HEK293 (cell line): Measurements from ENCODE around the gene DDX23.
A peak's percentile ranks its signal among the peaks of the same experiment; 100 is the strongest.

Experiments used
- FEZF1 ChIP-seq: fragments of 450-650 bp; formaldehyde crosslinking; IDR thresholded peaks from 2 replicates; pipeline ENCODE4 v1.5.1; 2016; ENCODE audit warnings: missing biosample characterization, missing genetic modification characterization
- GLIS1 ChIP-seq: fragments of 450-650 bp; formaldehyde crosslinking; IDR thresholded peaks from 2 replicates; pipeline ENCODE4 v1.5.1; 2016; ENCODE audit warnings: missing biosample characterization, missing genetic modification characterization
- IKZF3 ChIP-seq: fragments of 450-650 bp; IDR thresholded peaks from 2 replicates; pipeline ENCODE4 v1.5.0; 2018; ENCODE audit warnings: missing biosample characterization, mild to moderate bottlenecking, missing genetic modification characterization, moderate library complexity
- KLF9 ChIP-seq: fragments of 450-650 bp; formaldehyde crosslinking; IDR thresholded peaks from 2 replicates; pipeline ENCODE4 v1.5.1; 2016; ENCODE audit warnings: missing biosample characterization, missing genetic modification characterization, low read depth
- REST ChIP-seq: fragments of 450-650 bp; formaldehyde crosslinking; IDR thresholded peaks from 2 replicates; pipeline ENCODE4 v1.5.1; 2016; ENCODE audit warnings: missing biosample characterization, missing genetic modification characterization
- SETDB1 ChIP-seq: IDR thresholded peaks from one replicate; pipeline ENCODE4 v1.6.1; 2017; ENCODE audit warnings: mild to moderate bottlenecking, low read length, moderate library complexity, mixed read lengths; ENCODE audit not compliant: insufficient read length
- SP3 ChIP-seq: fragments of 450-650 bp; formaldehyde crosslinking; IDR thresholded peaks from 2 replicates; pipeline ENCODE4 v1.5.1; 2016; ENCODE audit warnings: missing biosample characterization, missing genetic modification characterization
- ZBTB20 ChIP-seq: fragments of 450-650 bp; formaldehyde crosslinking; IDR thresholded peaks from 2 replicates; pipeline ENCODE4 v1.5.1; 2016; ENCODE audit warnings: missing biosample characterization, missing genetic modification characterization
- ZBTB44 ChIP-seq: fragments of 450-650 bp; IDR thresholded peaks from 2 replicates; pipeline ENCODE4 v1.5.1; 2018; ENCODE audit warnings: missing biosample characterization, mild to moderate bottlenecking, missing genetic modification characterization
- ZFHX2 ChIP-seq: fragments of 450-650 bp; formaldehyde crosslinking; conservative IDR thresholded peaks from 2 replicates; pipeline ENCODE4 v1.5.1; 2016; ENCODE audit warnings: missing biosample characterization, missing genetic modification characterization
- ZNF10 ChIP-seq: fragments of 450-650 bp; formaldehyde crosslinking; IDR thresholded peaks from 2 replicates; pipeline ENCODE4 v1.5.1; 2017; ENCODE audit warnings: missing biosample characterization, missing genetic modification characterization
- ZNF132 ChIP-seq: fragments of 450-650 bp; formaldehyde crosslinking; IDR thresholded peaks from 2 replicates; pipeline ENCODE4 v1.5.1; 2017; ENCODE audit warnings: missing biosample characterization, missing genetic modification characterization, borderline replicate concordance
- ZNF16 ChIP-seq: fragments of 450-650 bp; formaldehyde crosslinking; IDR thresholded peaks from 2 replicates; pipeline ENCODE4 v1.5.1; 2016; ENCODE audit warnings: low read depth, missing biosample characterization, missing genetic modification characterization
- ZNF184 ChIP-seq: fragments of 450-650 bp; IDR thresholded peaks from 2 replicates; pipeline ENCODE4 v1.5.1; 2018; ENCODE audit warnings: missing biosample characterization, mild to moderate bottlenecking, missing genetic modification characterization
- ZNF2 ChIP-seq: fragments of 450-650 bp; formaldehyde crosslinking; IDR thresholded peaks from 2 replicates; pipeline ENCODE4 v1.5.1; 2016; ENCODE audit warnings: missing biosample characterization, missing genetic modification characterization
- ZNF302 ChIP-seq: fragments of 450-650 bp; formaldehyde crosslinking; IDR thresholded peaks from 2 replicates; pipeline ENCODE4 v1.5.1; 2016; ENCODE audit warnings: missing biosample characterization, missing genetic modification characterization, low read depth
- ZNF335 ChIP-seq: fragments of 450-650 bp; formaldehyde crosslinking; conservative IDR thresholded peaks from 2 replicates; pipeline ENCODE4 v1.5.1; 2016; ENCODE audit warnings: missing biosample characterization, missing genetic modification characterization
- ZNF37A ChIP-seq: fragments of 450-650 bp; IDR thresholded peaks from 2 replicates; pipeline ENCODE4 v1.5.1; 2018; ENCODE audit warnings: missing biosample characterization, missing genetic modification characterization
- ZNF449 ChIP-seq: fragments of 450-650 bp; formaldehyde crosslinking; IDR thresholded peaks from 2 replicates; pipeline ENCODE4 v1.5.1; 2017; ENCODE audit warnings: missing biosample characterization, mild to moderate bottlenecking, missing genetic modification characterization, moderate library complexity
- ZNF529 ChIP-seq: fragments of 450-650 bp; formaldehyde crosslinking; IDR thresholded peaks from 2 replicates; pipeline ENCODE4 v1.5.1; 2017; ENCODE audit warnings: missing genetic modification characterization, missing biosample characterization; ENCODE audit not compliant: insufficient replicate concordance
- ZNF571 ChIP-seq: fragments of 450-650 bp; formaldehyde crosslinking; IDR thresholded peaks from 2 replicates; pipeline ENCODE4 v1.5.0; 2017; ENCODE audit warnings: missing biosample characterization, missing genetic modification characterization
- ZNF600 ChIP-seq: fragments of 450-650 bp; formaldehyde crosslinking; IDR thresholded peaks from 2 replicates; pipeline ENCODE4 v1.5.1; 2016; ENCODE audit warnings: missing biosample characterization, missing genetic modification characterization
- ZNF747 ChIP-seq: fragments of 450-650 bp; formaldehyde crosslinking; IDR thresholded peaks from 2 replicates; pipeline ENCODE4 v1.5.1; 2016; ENCODE audit warnings: missing biosample characterization, missing genetic modification characterization
- ZNF76 ChIP-seq: fragments of 450-650 bp; formaldehyde crosslinking; IDR thresholded peaks from 2 replicates; pipeline ENCODE4; 2016; ENCODE audit warnings: low read depth, missing biosample characterization, missing genetic modification characterization, borderline replicate concordance
- ZNF776 ChIP-seq: fragments of 450-650 bp; formaldehyde crosslinking; IDR thresholded peaks from 2 replicates; pipeline ENCODE4 v1.5.0; 2017; ENCODE audit warnings: missing biosample characterization, missing genetic modification characterization, borderline replicate concordance
- ZNF791 ChIP-seq: fragments of 450-650 bp; formaldehyde crosslinking; IDR thresholded peaks from 2 replicates; pipeline ENCODE4 v1.5.1; 2016; ENCODE audit warnings: missing biosample characterization, missing genetic modification characterization
- ZNF837 ChIP-seq: fragments of 450-650 bp; formaldehyde crosslinking; IDR thresholded peaks from 2 replicates; pipeline ENCODE4 v1.5.1; 2016; ENCODE audit warnings: missing biosample characterization, missing genetic modification characterization
- ZSCAN23 ChIP-seq: fragments of 450-650 bp; formaldehyde crosslinking; IDR thresholded peaks from 2 replicates; pipeline ENCODE4 v1.5.1; 2016; ENCODE audit warnings: missing biosample characterization, missing genetic modification characterization
- TF ChIP-seq, protein P1 (sequence below): fragments of 450-650 bp; formaldehyde crosslinking; IDR thresholded peaks from 2 replicates; pipeline ENCODE4 v1.5.1; 2017; ENCODE audit warnings: missing biosample characterization, missing genetic modification characterization
- TF ChIP-seq, protein P2 (sequence below): fragments of 450-650 bp; formaldehyde crosslinking; IDR thresholded peaks from 2 replicates; pipeline ENCODE4 v1.5.1; 2016; ENCODE audit warnings: missing biosample characterization, missing genetic modification characterization

Gene DDX23

GRCh38 chr12:48882315-48882687 is 30.3 kb upstream of the DDX23 start (continued):
- TF ChIP-seq REST (peak; percentile 22; the same call in 1 of the 2 replicates), ZNF837 (no peak), ZNF449 (no peak), ZNF747 (tag by site-specific recombination) (no peak), ZNF10 (tag by site-specific recombination) (no peak), ZNF184 (no peak), ZNF2 (tag by site-specific recombination) (no peak), ZNF76 (tag by site-specific recombination) (no peak), ZNF37A (tag by site-specific recombination) (no peak), ZSCAN23 (tag by site-specific recombination) (no peak), ZNF529 (tag by site-specific recombination) (no peak), ZFHX2 (tag by site-specific recombination) (no peak), ZBTB44 (no peak), SETDB1 (no peak), ZNF600 (tag by site-specific recombination) (peak; percentile 86; the same call in 1 of the 2 replicates), ZNF302 (tag by site-specific recombination) (no peak), ZNF571 (no peak), GLIS1 (tag by site-specific recombination) (no peak), ZNF791 (tag by site-specific recombination) (no peak), ZNF132 (tag by site-specific recombination) (no peak), SP3 (tag by site-specific recombination) (no peak), IKZF3 (tag by site-specific recombination) (0 out of 2 replicates have a peak, but pooled peaks have one; percentile 31), ZBTB20 (tag by site-specific recombination) (peak; percentile 16; the same call in 1 of the 2 replicates), ZNF335 (tag by site-specific recombination) (peak; percentile 28; the same call in 1 of the 2 replicates), KLF9 (0 out of 2 replicates have a peak, but pooled peaks have one; percentile 3), ZNF16 (tag by site-specific recombination) (no peak), ZNF776 (tag by site-specific recombination) (no peak), FEZF1 (tag by site-specific recombination) (no peak)
- TF ChIP-seq, protein P1, sequence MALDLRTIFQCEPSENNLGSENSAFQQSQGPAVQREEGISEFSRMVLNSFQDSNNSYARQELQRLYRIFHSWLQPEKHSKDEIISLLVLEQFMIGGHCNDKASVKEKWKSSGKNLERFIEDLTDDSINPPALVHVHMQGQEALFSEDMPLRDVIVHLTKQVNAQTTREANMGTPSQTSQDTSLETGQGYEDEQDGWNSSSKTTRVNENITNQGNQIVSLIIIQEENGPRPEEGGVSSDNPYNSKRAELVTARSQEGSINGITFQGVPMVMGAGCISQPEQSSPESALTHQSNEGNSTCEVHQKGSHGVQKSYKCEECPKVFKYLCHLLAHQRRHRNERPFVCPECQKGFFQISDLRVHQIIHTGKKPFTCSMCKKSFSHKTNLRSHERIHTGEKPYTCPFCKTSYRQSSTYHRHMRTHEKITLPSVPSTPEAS = no peak
- TF ChIP-seq, protein P2, sequence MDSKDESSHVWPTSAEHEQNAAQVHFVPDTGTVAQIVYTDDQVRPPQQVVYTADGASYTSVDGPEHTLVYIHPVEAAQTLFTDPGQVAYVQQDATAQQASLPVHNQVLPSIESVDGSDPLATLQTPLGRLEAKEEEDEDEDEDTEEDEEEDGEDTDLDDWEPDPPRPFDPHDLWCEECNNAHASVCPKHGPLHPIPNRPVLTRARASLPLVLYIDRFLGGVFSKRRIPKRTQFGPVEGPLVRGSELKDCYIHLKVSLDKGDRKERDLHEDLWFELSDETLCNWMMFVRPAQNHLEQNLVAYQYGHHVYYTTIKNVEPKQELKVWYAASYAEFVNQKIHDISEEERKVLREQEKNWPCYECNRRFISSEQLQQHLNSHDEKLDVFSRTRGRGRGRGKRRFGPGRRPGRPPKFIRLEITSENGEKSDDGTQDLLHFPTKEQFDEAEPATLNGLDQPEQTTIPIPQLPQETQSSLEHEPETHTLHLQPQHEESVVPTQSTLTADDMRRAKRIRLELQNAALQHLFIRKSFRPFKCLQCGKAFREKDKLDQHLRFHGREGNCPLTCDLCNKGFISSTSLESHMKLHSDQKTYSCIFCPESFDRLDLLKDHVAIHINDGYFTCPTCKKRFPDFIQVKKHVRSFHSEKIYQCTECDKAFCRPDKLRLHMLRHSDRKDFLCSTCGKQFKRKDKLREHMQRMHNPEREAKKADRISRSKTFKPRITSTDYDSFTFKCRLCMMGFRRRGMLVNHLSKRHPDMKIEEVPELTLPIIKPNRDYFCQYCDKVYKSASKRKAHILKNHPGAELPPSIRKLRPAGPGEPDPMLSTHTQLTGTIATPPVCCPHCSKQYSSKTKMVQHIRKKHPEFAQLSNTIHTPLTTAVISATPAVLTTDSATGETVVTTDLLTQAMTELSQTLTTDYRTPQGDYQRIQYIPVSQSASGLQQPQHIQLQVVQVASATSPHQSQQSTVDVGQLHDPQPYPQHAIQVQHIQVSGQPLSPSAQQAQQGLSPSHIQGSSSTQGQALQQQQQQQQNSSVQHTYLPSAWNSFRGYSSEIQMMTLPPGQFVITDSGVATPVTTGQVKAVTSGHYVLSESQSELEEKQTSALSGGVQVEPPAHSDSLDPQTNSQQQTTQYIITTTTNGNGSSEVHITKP (tag by site-specific recombination) = peak; percentile 53; the same call in 1 of the 2 replicates
